Stimulated activated CD4-positive, alpha-beta T cell treated with anti-CD3 and anti-CD28 coated beads, Interleukin-2, amount 100 ng/mL, for 4 hours (primary cell): Measurements from ENCODE around the gene SLC22A12.

Source experiments
- DNase-seq: peaks from one replicate; pipeline ENCODE4 v3.0.0-alpha.2; 2020; ENCODE audit warnings: low read depth

Gene SLC22A12

GRCh38 chr11:64605656-64606585, 14.9 kb downstream of the SLC22A12 start:
- DNase-seq, result no peak

- no peak for DNase-seq
Observed at GRCh38 chr11:64606796-64607380, 15.9 kb downstream of the SLC22A12 start.

- DNase-seq, result no peak
Observed at GRCh38 chr11:64607381-64607985, 16.5 kb downstream of the SLC22A12 start.

- DNase-seq, result no peak
Observed at GRCh38 chr11:64608046-64608445, 17.0 kb downstream of the SLC22A12 start.

GRCh38 chr11:64608636-64609035, 17.6 kb downstream of the SLC22A12 start:
- no peak for DNase-seq

- DNase-seq, result no peak
Observed at GRCh38 chr11:64609436-64610047, 18.5 kb downstream of the SLC22A12 start.

- no peak for DNase-seq
Observed at GRCh38 chr11:64610596-64610995, 19.6 kb downstream of the SLC22A12 start.

- no peak for DNase-seq
Observed at GRCh38 chr11:64611176-64611575, 20.2 kb downstream of the SLC22A12 start.

GRCh38 chr11:64611869-64612646, 21.0 kb downstream of the SLC22A12 start:
- DNase-seq, result no peak

- no peak for DNase-seq
Observed at GRCh38 chr11:64613648-64614047, 22.6 kb downstream of the SLC22A12 start.

GRCh38 chr11:64614917-64615316, 23.9 kb downstream of the SLC22A12 start:
- DNase-seq, result no peak

- DNase-seq, result no peak
Observed at GRCh38 chr11:64616817-64617216, 25.8 kb downstream of the SLC22A12 start.

GRCh38 chr11:64619196-64619595, 28.2 kb downstream of the SLC22A12 start:
- DNase-seq, result no peak

GRCh38 chr11:64619811-64620380, 28.9 kb downstream of the SLC22A12 start:
- DNase-seq, result no peak

- DNase-seq, result no peak
Observed at GRCh38 chr11:64620381-64620971, 29.5 kb downstream of the SLC22A12 start.

- DNase-seq, result no peak
Observed at GRCh38 chr11:64621283-64622019, 30.4 kb downstream of the SLC22A12 start.

- DNase-seq, result no peak
Observed at GRCh38 chr11:64622681-64623080, 31.7 kb downstream of the SLC22A12 start.

- no peak for DNase-seq
Observed at GRCh38 chr11:64624883-64625481, 34.0 kb downstream of the SLC22A12 start.

GRCh38 chr11:64626637-64627036, 35.6 kb downstream of the SLC22A12 start:
- no peak for DNase-seq

- no peak for DNase-seq
Observed at GRCh38 chr11:64627371-64627770, 36.4 kb downstream of the SLC22A12 start.
